HG03354 (cell line): ENCODE results near the gene ZNF71.

Experiments used
- ATAC-seq: cut with Tn5 transposase; IDR thresholded peaks from one replicate; pipeline ENCODE4 v1.9.1; 2021; ENCODE audit warnings: mild to moderate bottlenecking; ENCODE audit not compliant: unreplicated experiment, poor library complexity, severe bottlenecking

The ZNF71 gene

DNA sequence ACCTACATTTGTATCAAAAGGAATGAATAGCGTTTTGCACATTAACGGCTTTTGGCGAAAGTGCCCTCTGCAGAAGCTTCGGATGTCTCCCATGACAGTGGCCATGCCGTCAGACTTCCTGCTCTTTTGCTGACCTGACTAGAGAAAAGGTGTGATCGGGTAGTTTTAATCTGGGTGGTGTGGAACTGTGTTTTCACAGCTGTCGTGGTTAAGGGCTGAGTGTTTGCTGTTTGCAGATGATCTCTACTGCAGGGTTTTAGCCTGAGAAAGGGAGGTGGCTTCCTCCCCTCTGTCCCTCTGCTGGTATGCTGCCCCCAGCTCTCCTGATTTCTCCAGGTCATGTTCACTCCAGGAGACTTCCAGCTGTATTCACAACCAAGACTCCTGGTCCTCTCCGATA lies 22.4 kb downstream of the ZNF71 start:
- no peak for ATAC-seq

DNA sequence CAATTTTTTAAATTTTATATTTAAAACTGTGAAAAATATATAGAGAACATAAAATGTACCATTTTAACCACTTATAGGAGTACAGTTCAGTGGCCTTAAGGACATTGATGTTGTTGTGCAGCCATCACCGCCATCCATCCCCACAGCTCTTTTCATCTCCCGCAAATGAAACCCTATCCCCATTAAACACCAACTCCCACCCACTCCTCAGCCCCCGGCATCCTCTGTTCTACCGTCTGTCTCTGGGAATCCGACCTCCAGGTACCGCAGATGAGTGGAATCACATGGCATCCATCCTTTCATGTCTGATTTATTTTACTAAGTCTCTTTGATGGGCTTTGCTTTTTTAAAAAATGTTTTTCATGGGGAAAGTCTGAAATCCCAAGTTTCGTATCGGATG lies 24.0 kb downstream of the ZNF71 start:
- no peak for ATAC-seq

DNA sequence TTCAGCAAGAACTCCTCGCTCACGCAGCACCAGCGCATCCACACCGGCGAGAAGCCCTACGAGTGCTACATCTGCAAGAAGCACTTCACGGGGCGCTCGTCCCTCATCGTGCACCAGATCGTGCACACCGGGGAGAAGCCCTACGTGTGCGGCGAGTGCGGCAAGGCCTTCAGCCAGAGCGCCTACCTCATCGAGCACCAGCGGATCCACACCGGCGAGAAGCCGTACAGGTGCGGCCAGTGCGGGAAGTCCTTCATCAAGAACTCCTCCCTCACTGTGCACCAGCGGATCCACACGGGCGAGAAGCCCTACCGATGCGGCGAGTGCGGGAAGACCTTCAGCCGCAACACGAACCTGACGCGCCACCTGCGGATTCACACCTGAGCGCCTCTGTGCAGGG lies 27.3 kb downstream of the ZNF71 start:
- no peak for ATAC-seq

DNA sequence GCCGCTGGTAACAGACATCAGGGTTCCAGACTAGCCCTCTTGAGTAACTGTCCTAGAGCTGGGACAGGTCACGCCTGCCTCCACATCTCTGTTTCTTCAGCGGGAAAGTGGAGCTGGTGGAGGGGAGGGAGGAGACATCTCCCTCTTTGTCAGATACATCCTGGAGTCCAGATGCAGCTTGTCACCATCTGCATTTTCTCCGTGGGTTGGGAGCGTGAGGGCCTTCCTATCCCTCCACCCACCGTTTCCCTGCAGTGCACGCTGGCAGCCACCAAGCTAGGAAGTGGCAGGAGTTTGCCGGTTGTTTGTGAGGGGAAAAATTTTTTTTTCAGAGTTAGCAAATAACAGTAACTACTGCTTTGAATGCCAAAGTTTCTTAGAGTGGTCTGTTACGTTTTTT lies 27.9 kb downstream of the ZNF71 start:
- ATAC-seq, result no peak

DNA sequence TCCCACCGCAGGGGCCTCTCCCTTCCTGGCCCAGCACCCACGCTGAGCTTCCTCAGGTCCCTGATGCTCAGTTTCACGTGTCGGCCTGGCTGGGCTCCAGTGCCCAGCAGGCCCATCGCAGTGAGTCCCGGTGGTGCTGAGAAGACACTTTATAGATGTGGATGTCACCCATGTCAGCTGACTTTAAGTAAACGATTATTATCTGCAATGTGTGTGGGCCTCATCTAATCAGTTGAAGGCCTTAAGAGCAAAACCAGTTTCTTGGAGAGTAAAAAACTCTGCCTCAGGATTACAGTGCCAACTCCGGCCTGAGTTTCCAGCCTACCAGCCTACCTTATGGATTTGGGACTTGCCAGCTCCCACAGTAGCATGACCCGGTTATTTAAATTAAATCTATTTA lies 30.6 kb downstream of the ZNF71 start:
- ATAC-seq, result no peak

DNA sequence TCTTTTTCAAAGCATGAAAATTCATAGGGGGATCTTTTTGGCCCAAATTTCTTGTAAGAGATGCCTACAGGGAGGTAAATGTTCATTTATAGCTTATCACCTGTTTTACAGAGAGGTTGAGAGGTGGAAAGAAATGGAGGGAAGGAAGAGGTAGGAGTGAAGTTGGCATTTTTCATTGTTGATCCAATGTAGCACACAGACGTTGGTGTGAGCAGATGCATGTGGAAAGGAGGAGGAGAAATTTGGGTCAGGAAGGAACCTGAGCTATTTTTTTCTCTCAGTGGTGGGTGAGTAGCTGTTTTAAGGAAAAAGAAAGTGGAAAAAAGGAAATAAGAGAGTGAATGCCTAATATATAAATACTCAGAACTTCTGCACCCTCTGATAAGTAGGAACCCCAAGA lies 37.9 kb downstream of the ZNF71 start:
- no peak for ATAC-seq

DNA sequence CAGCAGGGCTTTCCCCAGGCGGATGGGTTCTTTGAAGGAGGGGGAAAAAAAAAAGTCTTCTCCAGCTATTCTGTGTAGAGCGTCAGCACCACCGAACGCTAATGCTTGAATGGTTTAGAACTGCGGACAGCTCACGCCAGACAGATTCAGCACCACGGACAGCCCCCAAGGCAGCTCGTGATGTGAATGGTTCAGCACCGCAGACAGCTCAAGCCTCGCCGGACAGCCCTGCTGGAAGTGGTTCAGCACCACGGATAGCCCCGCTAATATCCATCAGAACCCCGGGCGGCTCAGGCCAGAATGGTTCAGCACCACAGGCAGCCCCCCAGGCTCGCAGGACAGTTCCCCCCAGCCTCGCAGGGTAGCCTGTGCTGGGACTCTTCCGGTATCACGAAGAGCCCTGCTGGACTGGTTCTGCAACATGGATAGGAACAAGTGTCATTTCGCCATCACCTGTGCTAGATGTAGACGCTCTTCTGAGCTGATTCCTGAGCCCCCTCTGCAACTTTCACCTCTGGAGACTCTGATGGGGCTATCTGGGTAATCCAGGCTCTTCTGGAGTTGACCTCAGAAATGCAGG lies 43.0 kb downstream of the ZNF71 start:
- ATAC-seq, result no peak

DNA sequence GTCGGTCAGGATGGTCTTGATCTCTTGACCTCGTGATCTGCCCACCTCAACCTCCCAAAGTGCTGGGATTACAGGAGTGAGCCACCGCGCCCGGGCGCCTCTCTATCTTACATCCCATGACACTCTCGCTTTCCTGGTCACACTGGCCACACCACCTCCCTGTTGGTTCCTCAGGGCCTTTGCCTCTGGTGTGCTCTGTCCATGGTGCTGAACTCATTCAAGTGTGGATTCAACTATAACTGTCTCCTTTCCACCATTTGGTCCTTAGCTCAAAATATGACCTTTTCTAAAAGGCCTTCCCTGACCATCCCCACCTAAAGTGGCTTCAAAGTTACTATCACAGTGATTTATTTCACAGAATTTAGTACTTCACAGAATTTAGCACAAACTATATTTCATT lies 44.1 kb downstream of the ZNF71 start:
- no peak for ATAC-seq

DNA sequence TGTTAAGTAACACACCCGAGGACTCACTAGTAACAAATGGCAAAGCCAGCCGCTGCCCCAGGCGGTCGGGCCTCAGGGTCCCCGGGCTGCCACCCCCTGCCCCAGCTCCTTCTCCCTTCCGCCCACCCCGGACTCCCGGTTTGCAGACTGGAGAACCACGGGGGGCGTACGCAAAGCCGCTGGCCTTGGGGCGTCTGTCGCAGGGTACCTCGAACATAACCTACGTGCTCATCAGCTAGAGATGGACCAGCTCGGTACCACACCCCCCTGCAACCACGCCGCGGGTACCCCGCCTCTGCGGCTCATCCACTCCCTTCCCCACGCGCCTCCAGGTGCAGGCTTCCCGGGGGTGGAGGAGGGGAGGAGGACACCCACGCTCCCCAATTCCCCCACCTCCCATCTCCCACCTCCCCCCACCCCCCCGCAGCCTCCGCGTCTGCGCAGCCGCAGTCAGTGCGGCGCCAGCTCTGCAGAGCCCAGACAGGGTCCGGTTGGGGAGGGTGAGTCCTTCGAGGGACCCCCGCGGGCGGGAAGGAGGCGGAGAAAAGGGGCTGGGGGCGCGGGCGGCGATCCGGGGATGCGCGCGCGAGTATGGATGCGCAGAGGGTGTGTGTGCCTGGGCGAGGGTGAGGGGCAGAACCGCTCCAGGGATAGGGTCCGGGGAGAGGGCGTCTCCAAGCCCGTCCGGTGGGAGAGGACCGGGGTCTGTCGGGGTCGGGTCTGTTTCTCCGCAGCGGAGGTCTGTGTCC lies 47.8 kb downstream of the ZNF71 start, which contains the start of gene SMIM17:
TSS of gene SMIM17 (plus strand) at position 449 of the 749 bp plus-strand sequence. CDS start 2,509 bp downstream, outside the sequence.
- ATAC-seq, result no peak

DNA sequence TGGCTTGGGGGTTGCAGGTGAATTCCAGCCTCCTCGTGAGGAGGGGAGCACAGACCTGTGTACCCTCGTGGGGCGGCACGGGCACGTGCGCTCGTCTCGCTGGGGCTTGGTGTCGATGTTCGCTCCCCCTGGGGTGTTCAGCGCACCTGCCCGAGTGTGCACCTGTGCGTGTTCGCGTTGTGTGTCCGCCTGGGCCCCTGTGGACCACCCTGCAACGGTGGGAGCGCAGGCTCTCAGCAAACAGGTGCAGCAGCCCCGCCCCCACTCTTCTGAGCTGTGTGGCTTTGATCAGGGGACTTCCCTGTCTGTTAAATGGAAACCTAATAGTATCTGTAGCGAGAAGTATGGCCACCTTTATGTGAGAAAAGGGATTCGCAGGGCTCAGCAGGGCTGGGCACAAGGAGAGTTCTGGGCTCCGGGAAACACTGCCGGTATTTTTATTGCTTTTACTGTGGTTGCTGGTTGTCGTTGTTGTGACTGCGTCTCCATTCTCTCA lies 48.4 kb downstream of the ZNF71 start:
- no peak for ATAC-seq

DNA sequence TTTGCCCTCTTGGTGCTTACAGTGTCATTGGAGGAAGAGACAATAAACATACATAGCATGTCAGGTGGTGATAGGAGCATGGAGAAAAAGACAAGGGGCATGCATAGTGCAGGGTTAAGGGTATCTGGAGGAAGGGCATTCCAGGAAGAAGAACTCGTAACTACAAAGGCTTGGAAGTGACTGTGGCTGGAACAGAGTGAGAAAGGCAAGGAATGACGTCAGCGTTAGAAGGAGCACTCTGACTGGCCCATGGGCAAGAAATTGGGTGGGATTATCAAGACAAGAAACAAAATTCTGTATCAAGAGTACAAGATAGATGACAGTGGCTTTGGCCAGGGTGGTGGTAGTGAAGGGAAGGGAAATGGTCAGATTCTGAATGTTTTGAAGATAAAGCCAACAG lies 59.0 kb downstream of the ZNF71 start:
- ATAC-seq, result no peak

DNA sequence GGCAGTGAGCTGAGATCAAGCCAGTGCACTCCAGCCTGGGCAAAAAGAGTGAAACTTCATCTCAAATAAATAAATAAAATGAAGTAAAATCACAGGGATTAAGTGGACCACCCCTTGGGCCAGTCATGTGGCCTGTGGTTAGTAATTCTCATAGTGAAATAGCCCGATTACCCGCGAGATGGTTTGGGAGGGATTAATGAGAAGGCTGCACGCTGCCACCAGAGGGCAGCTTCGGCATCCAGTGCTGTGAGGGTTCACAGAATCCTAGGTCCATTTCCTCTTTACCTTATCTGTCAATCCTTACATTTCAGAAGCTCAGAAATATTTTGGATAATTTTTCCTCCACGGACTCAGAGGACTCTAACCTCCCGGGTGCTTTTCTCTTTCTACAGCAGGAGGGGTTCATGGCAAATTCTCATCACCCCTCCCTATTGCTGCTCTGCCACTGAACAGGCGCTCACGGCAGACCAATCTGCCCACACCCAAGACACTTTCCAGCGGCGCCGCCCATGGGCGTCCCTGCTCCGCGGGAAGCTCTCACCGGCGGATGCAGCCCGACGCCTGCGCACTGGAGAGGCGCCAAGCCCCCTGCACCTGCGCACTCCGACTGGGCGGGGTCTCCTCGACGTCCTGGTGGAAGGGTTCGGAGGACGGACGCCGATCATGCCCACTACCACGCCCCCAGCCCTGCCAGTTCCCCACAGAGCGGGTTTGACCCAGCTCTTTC lies 65.4 kb downstream of the ZNF71 start:
- ATAC-seq, result no peak

DNA sequence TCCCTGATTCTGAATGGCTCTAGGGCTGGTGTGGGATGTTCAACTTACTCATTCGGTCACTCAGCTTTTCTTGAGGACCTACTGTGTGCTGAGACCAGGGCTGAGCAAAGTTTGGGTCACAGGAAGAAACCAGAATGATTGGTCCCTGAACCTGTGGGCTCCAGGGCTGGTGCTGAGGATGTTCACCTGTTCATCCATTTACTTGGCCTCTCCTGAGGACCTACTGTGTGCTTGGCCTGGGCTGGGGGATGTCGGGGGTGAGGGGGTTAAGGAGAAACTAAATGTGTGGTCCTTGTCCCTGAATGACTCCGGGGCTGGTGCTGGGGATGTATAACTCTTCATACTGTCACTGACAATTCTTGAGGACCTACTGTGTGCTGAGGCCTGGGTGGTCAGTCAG lies 66.1 kb downstream of the ZNF71 start:
- ATAC-seq, result no peak

DNA sequence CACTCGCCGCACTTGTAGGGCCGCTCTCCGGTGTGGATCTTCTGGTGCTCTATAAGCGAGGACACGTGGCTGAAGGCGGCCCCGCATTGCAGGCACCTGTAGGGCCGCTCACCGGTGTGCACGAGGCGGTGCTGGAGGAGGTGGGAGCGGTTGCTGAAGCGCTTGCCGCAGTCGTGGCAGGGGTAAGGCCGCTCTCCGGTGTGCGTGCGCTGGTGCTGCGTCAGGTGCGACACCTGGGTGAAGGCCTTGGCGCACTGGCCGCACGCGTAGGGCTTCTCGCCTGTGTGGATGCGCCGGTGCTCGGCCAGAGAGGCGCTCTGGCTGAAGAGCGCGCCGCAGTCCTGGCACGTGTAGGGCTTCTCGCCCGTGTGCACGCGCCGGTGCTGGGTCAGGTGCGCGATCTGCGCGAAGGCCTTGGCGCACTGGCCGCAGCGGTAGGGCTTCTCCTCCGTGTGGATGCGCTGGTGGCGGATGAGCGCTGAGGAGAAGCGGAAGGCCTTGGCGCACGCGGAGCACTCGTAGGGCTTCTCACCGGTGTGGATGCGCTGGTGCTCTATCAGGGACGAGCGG lies 68.9 kb downstream of the ZNF71 start:
- no peak for ATAC-seq

DNA sequence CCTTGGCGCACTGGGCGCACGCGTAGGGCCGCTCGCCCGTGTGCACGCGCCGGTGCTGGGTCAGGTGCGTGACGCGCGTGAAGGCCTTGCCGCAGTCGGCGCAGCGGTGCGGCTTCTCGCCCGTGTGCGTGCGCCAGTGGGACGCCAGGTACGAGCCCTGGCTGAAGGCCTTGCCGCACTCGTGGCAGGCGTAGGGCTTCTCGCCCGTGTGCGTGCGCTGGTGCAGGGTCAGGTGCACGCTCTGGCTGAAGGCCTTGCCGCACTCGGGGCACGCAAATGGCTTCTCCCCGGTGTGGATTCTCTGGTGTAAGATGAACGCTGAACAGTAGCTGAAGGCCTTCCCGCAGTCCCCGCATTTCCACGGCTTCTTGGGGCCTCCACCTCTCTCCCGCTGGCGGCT lies 69.4 kb downstream of the ZNF71 start:
- ATAC-seq, result no peak

DNA sequence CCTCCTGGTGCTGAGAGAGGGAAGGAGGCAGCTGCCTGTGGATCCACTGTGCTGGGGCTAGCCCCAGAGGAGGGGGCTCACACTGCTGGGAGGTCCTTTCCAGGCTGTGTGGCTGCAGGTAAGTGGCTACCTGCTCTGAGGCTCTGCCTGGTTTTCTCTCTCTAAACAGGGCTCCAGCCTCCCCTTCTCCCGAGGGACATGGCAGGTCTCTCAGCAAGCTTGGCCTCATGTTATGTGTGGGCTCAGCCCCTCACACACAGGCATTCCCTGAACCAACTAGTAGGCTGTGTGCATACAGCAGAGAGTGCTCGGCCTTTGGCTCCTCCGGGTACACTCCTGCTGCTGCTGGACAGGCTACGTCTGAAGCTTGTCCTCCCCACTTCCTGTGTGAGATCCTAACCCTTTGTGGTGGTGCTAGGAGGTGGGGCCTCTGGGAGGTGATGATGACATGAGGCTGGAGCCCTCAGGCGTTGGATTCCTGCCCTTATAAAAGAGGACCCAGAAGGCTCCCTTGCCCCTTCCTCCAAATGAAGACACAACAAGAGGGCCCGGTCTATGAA lies 72.3 kb downstream of the ZNF71 start:
- ATAC-seq, result no peak

DNA sequence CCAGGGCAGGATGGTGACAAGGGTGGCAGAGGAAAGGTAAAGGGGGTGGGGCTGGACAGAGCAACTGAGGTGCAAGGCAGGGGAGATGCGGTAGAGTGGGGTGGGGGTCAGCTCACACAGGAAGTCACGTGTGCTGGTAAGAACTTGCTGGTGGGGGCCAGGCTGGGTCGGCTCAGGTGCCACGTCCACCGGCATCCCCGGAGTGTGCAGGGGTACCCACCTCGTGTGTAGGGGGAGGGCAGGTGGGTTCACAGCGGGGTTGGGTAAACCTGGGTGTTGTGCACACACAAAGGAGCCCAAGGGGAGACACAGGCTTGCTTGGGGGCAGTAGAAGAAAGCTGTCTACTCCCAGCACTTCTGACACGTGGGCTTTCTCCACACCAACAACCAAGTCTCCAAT lies 73.6 kb downstream of the ZNF71 start:
- ATAC-seq, result no peak

DNA sequence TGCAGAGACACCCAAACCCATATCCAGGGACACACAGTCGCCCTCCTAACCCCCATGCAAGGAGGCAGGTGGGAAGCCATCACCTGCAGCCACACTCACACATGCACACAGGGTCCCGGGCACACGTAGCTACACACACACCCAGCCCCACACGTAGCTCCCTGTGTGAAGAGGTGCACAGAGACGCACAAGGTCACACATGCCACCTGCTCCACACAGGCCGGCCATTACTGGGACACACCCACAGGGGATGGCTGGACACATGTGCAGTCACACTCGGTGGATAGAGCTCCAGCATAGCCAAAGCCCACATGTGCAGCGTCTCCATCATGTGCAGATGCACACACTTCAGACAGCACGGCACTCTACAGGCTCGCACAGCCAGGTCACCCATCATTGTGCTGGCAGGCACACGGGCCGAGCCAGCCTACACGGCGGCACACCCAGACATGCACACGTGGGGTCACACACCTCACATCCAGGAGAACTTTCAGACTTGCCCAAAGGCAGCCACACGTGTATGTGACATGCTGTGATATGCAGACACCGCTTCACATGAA lies 75.4 kb downstream of the ZNF71 start:
- ATAC-seq, result no peak

DNA sequence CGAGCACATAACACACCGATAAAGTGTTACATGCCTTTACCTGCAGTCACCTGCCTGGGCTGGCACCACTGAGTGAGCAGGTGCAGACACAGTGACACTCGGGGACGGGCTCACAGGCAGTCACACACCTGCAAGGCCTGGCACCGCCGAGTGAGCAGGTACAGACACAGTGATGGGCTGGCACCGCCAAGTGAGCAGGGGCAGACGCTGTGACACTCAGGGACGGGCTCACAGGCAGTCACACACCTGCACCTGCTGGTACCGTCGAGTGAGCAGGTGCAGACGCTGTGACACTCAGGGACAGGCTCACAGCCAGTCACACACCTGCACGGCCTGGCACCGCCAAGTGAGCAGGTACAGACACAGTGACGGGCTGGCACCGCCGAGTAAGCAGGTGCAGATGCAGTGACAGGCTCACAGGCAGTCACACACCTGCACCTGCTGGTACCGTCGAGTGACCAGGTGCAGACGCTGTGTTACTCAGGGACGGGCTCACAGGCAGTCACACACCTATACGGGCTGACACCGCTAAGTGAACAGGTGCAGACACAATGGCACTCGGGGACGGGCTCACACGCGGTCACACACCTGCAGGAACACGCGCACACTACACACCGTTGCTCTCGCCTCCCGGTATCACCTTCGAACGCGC lies 76.0 kb downstream of the ZNF71 start:
- ATAC-seq, result no peak
